ENCODE measurements around the gene C6orf132.

- no peak for TF ChIP-seq RBBP5 (IDR thresholded peaks at IDR 0.05; ENCODE audit: borderline replicate concordance, insufficient read depth, low read length, poor library complexity, severe bottlenecking)
- no peak for TF ChIP-seq EZH2 (IDR thresholded peaks at IDR 0.05; ENCODE audit: borderline replicate concordance, low read depth, low read length)
- TF ChIP-seq HMG20B (CRISPR knock-in tag; IDR thresholded peaks at IDR 0.05) = no peak
- TF ChIP-seq ZNF384 (IDR thresholded peaks at IDR 0.05; ENCODE audit: low read depth, low read length) = no peak
- no peak for TF ChIP-seq NFE2L1 (tag; IDR thresholded peaks at IDR 0.05; ENCODE audit: borderline replicate concordance, low read depth)
- no peak for TF ChIP-seq E2F3 (CRISPR knock-in tag; IDR thresholded peaks at IDR 0.05)
- TF ChIP-seq, protein P1, sequence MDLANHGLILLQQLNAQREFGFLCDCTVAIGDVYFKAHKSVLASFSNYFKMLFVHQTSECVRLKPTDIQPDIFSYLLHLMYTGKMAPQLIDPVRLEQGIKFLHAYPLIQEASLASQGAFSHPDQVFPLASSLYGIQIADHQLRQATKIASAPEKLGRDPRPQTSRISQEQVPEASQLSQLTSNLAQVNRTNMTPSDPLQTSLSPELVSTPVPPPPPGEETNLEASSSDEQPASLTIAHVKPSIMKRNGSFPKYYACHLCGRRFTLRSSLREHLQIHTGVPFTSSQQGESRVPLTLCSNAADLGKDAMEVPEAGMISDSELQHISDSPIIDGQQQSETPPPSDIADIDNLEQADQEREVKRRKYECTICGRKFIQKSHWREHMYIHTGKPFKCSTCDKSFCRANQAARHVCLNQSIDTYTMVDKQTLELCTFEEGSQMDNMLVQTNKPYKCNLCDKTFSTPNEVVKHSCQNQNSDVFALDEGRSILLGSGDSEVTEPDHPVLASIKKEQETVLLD (IDR thresholded peaks at IDR 0.05) = no peak
- no peak for TF ChIP-seq NR2F6 (CRISPR knock-in tag; IDR thresholded peaks at IDR 0.05)
These were observed 28.3 kb downstream of the C6orf132 start for GRCh38 chr6:42113936-42114636.

Data from K562 (cell line).